B cell (primary cell): ENCODE measurements around the gene ABCD1. TPM values are rescaled to one million over a fixed set of nuclear protein-coding genes. Genes with fewer than 3 reads are reported as not detected.
A peak's percentile ranks its signal among the peaks of the same experiment; 100 is the strongest.
"Not testable (repeated sequence)": the region's sequence is repeated elsewhere in the genome, so short reads cannot be mapped to it uniquely, and the experiment has no call there.

Experiments used
- ATAC-seq: fragments of 200-7000 bp; cut with Tn5 transposase; one replicate; pipeline ENCODE4 v1.10.0; 2021; ENCODE audit warnings: low read depth, mild to moderate bottlenecking, moderate number of reproducible peaks, moderate library complexity
- CTCF ChIA-PET: fragments of 350-600 bp; sonication (Branson Sonifier 250); formaldehyde crosslinking; loops from one replicate; lab custom pipeline; 2021; ENCODE audit warnings: antibody characterized with exemption, inconsistent platforms; lab: Charles Lee
- POLR2A ChIA-PET: fragments of 350-600 bp; sonication (Branson Sonifier 250); formaldehyde crosslinking; loops from one replicate; lab custom pipeline; 2021; ENCODE audit warnings: antibody characterized with exemption; lab: Charles Lee
- DNase-seq: peaks from one replicate; pipeline ENCODE4 v3.0.0; 2013
- H2AFZ ChIP-seq: 2 replicates; pipeline ENCODE4 v1.6.1; 2012; ENCODE audit warnings: mild to moderate bottlenecking, low read depth, low read length; ENCODE audit not compliant: insufficient read depth, poor library complexity, severe bottlenecking
- H3K27ac ChIP-seq, 2 donors: 1 replicate in 1 of 2; 2 replicates in 1 of 2; pipeline ENCODE4 v1.5.1; 2012 to 2013; ENCODE audit warnings: low read length in 2 of 2, mild to moderate bottlenecking in 2 of 2, moderate library complexity in 1 of 2
- H3K27me3 ChIP-seq, 4 experiments: fragments of 200-600 bp in 1 of 4; sonication (generic) in 1 of 4; replicated peaks in 1 of 4; 1 replicate in 2 of 4; 2 replicates in 2 of 4; pipeline versions ENCODE4 v1.6.1 to v1.7.0; 2013 to 2016; ENCODE audit warnings: low read length in 3 of 4, mild to moderate bottlenecking in 2 of 4, mixed read lengths in 1 of 4, moderate library complexity in 1 of 4; ENCODE audit not compliant: insufficient read depth in 4 of 4, control insufficient read depth in 3 of 4; ENCODE audit errors: control extremely low read depth in 1 of 4
- H3K36me3 ChIP-seq, 2 experiments: replicated peaks in 1 of 2; 1 replicate in 1 of 2; 2 replicates in 1 of 2; pipeline versions ENCODE4 v1.6.1 to v1.7.1; 2013; ENCODE audit warnings: low read length in 1 of 2; ENCODE audit not compliant: insufficient read depth in 2 of 2, control insufficient read depth in 1 of 2; ENCODE audit errors: control extremely low read depth in 1 of 2, extremely low read depth in 1 of 2
- H3K4me1 ChIP-seq, 2 donors: fragments of 200-600 bp in 1 of 2; sonication (generic) in 1 of 2; 1 replicate in 1 of 2; 2 replicates in 1 of 2; pipeline versions ENCODE4 v1.5.1 to v1.6.1; 2013 to 2017; ENCODE audit warnings: low read length in 2 of 2; ENCODE audit not compliant: control insufficient read depth in 2 of 2, insufficient read depth in 2 of 2
- H3K4me2 ChIP-seq: replicated peaks from 2 replicates; pipeline ENCODE3; 2012; ENCODE audit warnings: mild to moderate bottlenecking, low read depth, low read length; ENCODE audit not compliant: poor library complexity, severe bottlenecking
- H3K4me3 ChIP-seq, 5 experiments: fragments of 200-600 bp in 1 of 5; sonication (generic) in 1 of 5; 1 replicate in 3 of 5; 2 replicates in 2 of 5; pipeline versions ENCODE4 v1.5.1 to v1.7.0; 2011 to 2016; ENCODE audit warnings: low read length in 4 of 5, mild to moderate bottlenecking in 4 of 5, low read depth in 2 of 5, control low read depth in 1 of 5, moderate library complexity in 1 of 5; ENCODE audit not compliant: insufficient read depth in 1 of 5; ENCODE audit errors: control extremely low read depth in 1 of 5, extremely low read depth in 1 of 5
- H3K79me2 ChIP-seq: fragments of 200-600 bp; sonication (generic); one replicate; pipeline ENCODE4 v1.6.0; 2016; ENCODE audit warnings: low read length; ENCODE audit not compliant: control insufficient read depth, insufficient read depth
- H3K9ac ChIP-seq: fragments of 200-600 bp; sonication (generic); 2 replicates; pipeline ENCODE4 v1.6.1; 2017; ENCODE audit warnings: mild to moderate bottlenecking, low read length, moderate library complexity
- H3K9me3 ChIP-seq, 3 donors: one replicate each; pipeline versions ENCODE4 v1.6.1 to v1.7.1; 2013; ENCODE audit warnings: low read length in 2 of 3; ENCODE audit not compliant: control insufficient read depth in 2 of 3, insufficient read depth in 1 of 3; ENCODE audit errors: control extremely low read depth in 1 of 3
- H4K20me1 ChIP-seq: 2 replicates; pipeline ENCODE4 v1.6.0; 2012; ENCODE audit warnings: mild to moderate bottlenecking, low read length; ENCODE audit not compliant: insufficient read depth, control insufficient read depth, poor library complexity, severe bottlenecking
- H3K27ac Mint-ChIP-seq: one replicate; pipeline ENCODE4 v1.8.0; 2021; ENCODE audit warnings: mixed read lengths
- H3K27me3 Mint-ChIP-seq: one replicate; pipeline ENCODE4 v1.8.0; 2021; ENCODE audit warnings: mixed read lengths
- H3K4me1 Mint-ChIP-seq: one replicate; pipeline ENCODE4 v1.8.0; 2021; ENCODE audit warnings: mixed read lengths
- H3K4me3 Mint-ChIP-seq: one replicate; pipeline ENCODE4 v1.8.0; 2021; ENCODE audit warnings: mixed read lengths
- H3K9me3 Mint-ChIP-seq: one replicate; pipeline ENCODE4 v1.8.0; 2022; ENCODE audit warnings: mixed read lengths; ENCODE audit not compliant: insufficient read depth
- CTCF ChIP-seq: fragments of 200-600 bp; IDR thresholded peaks from one replicate; pipeline ENCODE4 v1.8.0; 2022; ENCODE audit warnings: antibody characterized with exemption, mild to moderate bottlenecking
- EZH2 ChIP-seq: IDR thresholded peaks from 2 replicates; pipeline ENCODE4 v1.6.1; 2012; ENCODE audit warnings: borderline replicate concordance, low read depth, mild to moderate bottlenecking, moderate library complexity, low read length; ENCODE audit not compliant: insufficient read depth, poor library complexity, severe bottlenecking
- WGBS: methylation state at CpG from one replicate; pipeline ENCODE4 v1.1.5; 2013; ENCODE audit warnings: missing lambda C conversion rate; ENCODE audit not compliant: insufficient coverage; 5-methylcytosine and 5-hydroxymethylcytosine counted together
- intact Hi-C: fragments of 100-400 bp; cut with micrococcal nuclease; formaldehyde crosslinking; loops from one replicate; pipeline ENCODE4 v1.10.0; 2022
- polyA plus RNA-seq: library from polyadenylated mRNA; depleted of rRNA; stranded (reverse); fragments of >200 nt; gene quantifications from 2 replicates; pipeline ENCODE4 v1.2.3, GENCODE V29; 2012
- total RNA-seq, 2 donors: library from RNA; stranded (reverse); fragments of 120-200 nt in 1 of 2; gene quantifications; 1 replicate in 1 of 2; 2 replicates in 1 of 2; pipeline versions ENCODE4 v1.2.3 to v1.2.4, GENCODE V29; 2013 to 2022

The ABCD1 gene
- total and polyA plus RNA-seq, 2 donors (not counting 1 experiment from before 2014, with no cell fraction given), result 9.7 to 12.2 TPM

GRCh38 chrX:153741446-153741845 is 16.8 kb downstream of the ABCD1 start:
- H3K4me1 ChIP-seq, result peaks cover 8 to 55% of the 10 kb centered on the region in 2 donors
- ChIA-PET POLR2A (no interaction called here), CTCF (no interaction called here)
- Mint-ChIP-seq H3K27me3 (no peaks in the 10 kb centered on the region), H3K4me3 (no peak overlapping the region), H3K9me3 (no peaks in the 10 kb centered on the region), H3K4me1 (peaks cover 32% of the 10 kb centered on the region), H3K27ac (no peak overlapping the region)
- H3K4me2 ChIP-seq, result no peak overlapping the region
- no peak overlapping the region for H3K9ac ChIP-seq
- no peak for TF ChIP-seq CTCF
- TF ChIP-seq EZH2, result no peak
- no peak overlapping the region for H3K4me3 ChIP-seq
- H2AFZ ChIP-seq, result no peak overlapping the region
- H3K36me3 ChIP-seq, result peaks cover 0 to 8% of the 10 kb centered on the region in 2 experiments
- H3K27me3 ChIP-seq, result no peaks in the 10 kb centered on the region
- no peaks in the 10 kb centered on the region for H4K20me1 ChIP-seq
- H3K9me3 ChIP-seq, result no peaks in the 10 kb centered on the region
- ATAC-seq (no peak), DNase-seq (no peak)
- WGBS, result 74% methylated on average over 9 of the region's 14 CpGs
- no peak overlapping the region for H3K27ac ChIP-seq
- intact Hi-C loops, result no loop called here
- H3K79me2 ChIP-seq, result peaks cover 3% of the 10 kb centered on the region

- POLR2A ChIA-PET, result interaction anchor here (0.6 kb wide), 1 partner anchor 259 kb away, joined by 7 read pairs; no protein-coding TSS in a partner anchor
- H3K27me3 ChIP-seq, H3K4me2 ChIP-seq, intact Hi-C loops, H2AFZ ChIP-seq, H4K20me1 ChIP-seq, H3K9me3 Mint-ChIP-seq, H3K4me3 ChIP-seq, H3K9me3 ChIP-seq, H3K4me3 Mint-ChIP-seq, H3K36me3 ChIP-seq, DNase-seq, H3K9ac ChIP-seq, ATAC-seq, H3K79me2 ChIP-seq, H3K27ac ChIP-seq, H3K27me3 Mint-ChIP-seq, CTCF ChIA-PET, H3K27ac Mint-ChIP-seq: not testable (repeated sequence)
- WGBS, result 99% methylated on average over 12 of the region's 14 CpGs
- H3K4me1 ChIP-seq, result peaks cover 8 to 55% of the 10 kb centered on the region in 2 donors
- H3K4me1 Mint-ChIP-seq, result peaks cover 32% of the 10 kb centered on the region
These were observed 17.5 kb downstream of the ABCD1 start for GRCh38 chrX:153742111-153742510.

GRCh38 chrX:153742796-153743467 is 18.3 kb downstream of the ABCD1 start:
- H3K4me3 Mint-ChIP-seq, result peak overlapping the region; percentile 32
- POLR2A ChIA-PET, result interaction anchor here (0.6 kb wide), 1 partner anchor 258 kb away, joined by 7 read pairs; no protein-coding TSS in a partner anchor
- WGBS, result 3% methylated on average over 7 of the region's 32 CpGs

More at GRCh38 chrX:153742796-153743467, 18.3 kb downstream of the ABCD1 start:
- H3K9ac ChIP-seq, H3K27ac ChIP-seq, H3K27me3 ChIP-seq, H3K36me3 ChIP-seq, H4K20me1 ChIP-seq, H3K9me3 Mint-ChIP-seq, ATAC-seq, H2AFZ ChIP-seq, H3K79me2 ChIP-seq, intact Hi-C loops, H3K27me3 Mint-ChIP-seq, H3K27ac Mint-ChIP-seq, H3K9me3 ChIP-seq, H3K4me3 ChIP-seq, H3K4me2 ChIP-seq, CTCF ChIA-PET: not testable (repeated sequence)
- peaks cover 32% of the 10 kb centered on the region for H3K4me1 Mint-ChIP-seq
- peak; percentile 47 for DNase-seq
- peaks cover 8 to 55% of the 10 kb centered on the region in 2 donors for H3K4me1 ChIP-seq
